ENCODE data around the gene TMA16. TPM values are rescaled to one million over a fixed set of nuclear protein-coding genes. Genes with fewer than 3 reads are reported as not detected.

The TMA16 gene
- total and polyA plus RNA-seq, 2 donors from 2014 or later: 12.8 to 26.9 TPM

- no peaks in the 10 kb centered on the region for H3K27me3 ChIP-seq (ENCODE audit: control insufficient read depth, insufficient read depth, low read length)
- TF ChIP-seq CTCF (IDR thresholded peaks at IDR 0.05; ENCODE audit: borderline replicate concordance, extremely low read depth, insufficient read depth): no peak
- intact Hi-C loops (cut with DNase I): no loop called here
- no peak overlapping the region for H3K27ac ChIP-seq (ENCODE audit: low read depth in 2 of 2, low read length in 2 of 2)
- H3K9ac ChIP-seq (ENCODE audit: low read length in 3 of 3): no peak overlapping the region
- H3K4me3 ChIP-seq (ENCODE audit: low read length in 3 of 3): no peak overlapping the region
- no peaks in the 10 kb centered on the region for H3K36me3 ChIP-seq (ENCODE audit: control insufficient read depth in 2 of 3, insufficient read depth in 3 of 3, low read length in 3 of 3)
- no peak for FAIRE-seq
- no peaks in the 10 kb centered on the region for H3K4me1 ChIP-seq (ENCODE audit: control insufficient read depth in 2 of 3, insufficient read depth in 2 of 3, low read depth in 1 of 3, low read length in 3 of 3)
- no peaks in the 10 kb centered on the region for H3K9me3 ChIP-seq (ENCODE audit: control insufficient read depth in 2 of 3, insufficient read depth in 1 of 3, low read length in 3 of 3)
- DNase-seq: no peak
These were observed 17.6 kb upstream of the TMA16 start for GRCh38 chr4:163476761-163477438.

- Histone ChIP-seq H3K9me3 (ENCODE audit: control insufficient read depth in 2 of 3, insufficient read depth in 1 of 3, low read length in 3 of 3) (no peaks in the 10 kb centered on the region), H3K36me3 (ENCODE audit: control insufficient read depth in 2 of 3, insufficient read depth in 3 of 3, low read length in 3 of 3) (no peaks in the 10 kb centered on the region), H3K9ac (ENCODE audit: low read length in 3 of 3) (no peak overlapping the region), H3K4me1 (ENCODE audit: control insufficient read depth in 2 of 3, insufficient read depth in 2 of 3, low read depth in 1 of 3, low read length in 3 of 3) (no peaks in the 10 kb centered on the region), H3K4me3 (ENCODE audit: low read length in 3 of 3) (no peak overlapping the region), H3K27me3 (ENCODE audit: control insufficient read depth, insufficient read depth, low read length) (no peaks in the 10 kb centered on the region), H3K27ac (ENCODE audit: low read depth in 2 of 2, low read length in 2 of 2) (no peak overlapping the region)
- FAIRE-seq (no peak), DNase-seq (no peak)
- intact Hi-C loops (cut with DNase I): no loop called here
- TF ChIP-seq CTCF (IDR thresholded peaks at IDR 0.05; ENCODE audit: borderline replicate concordance, extremely low read depth, insufficient read depth): no peak
These were observed 12.3 kb upstream of the TMA16 start for GRCh38 chr4:163482190-163482589.

GRCh38 chr4:163484906-163485305 is 9.6 kb upstream of the TMA16 start:
- Histone ChIP-seq H3K36me3 (ENCODE audit: control insufficient read depth in 2 of 3, insufficient read depth in 3 of 3, low read length in 3 of 3) (no peaks in the 10 kb centered on the region), H3K9ac (ENCODE audit: low read length in 3 of 3) (no peak overlapping the region), H3K9me3 (ENCODE audit: control insufficient read depth in 2 of 3, insufficient read depth in 1 of 3, low read length in 3 of 3) (no peaks in the 10 kb centered on the region), H3K27me3 (ENCODE audit: control insufficient read depth, insufficient read depth, low read length) (no peaks in the 10 kb centered on the region), H3K4me3 (ENCODE audit: low read length in 3 of 3) (no peak overlapping the region), H3K4me1 (ENCODE audit: control insufficient read depth in 2 of 3, insufficient read depth in 2 of 3, low read depth in 1 of 3, low read length in 3 of 3) (no peaks in the 10 kb centered on the region), H3K27ac (ENCODE audit: low read depth in 2 of 2, low read length in 2 of 2) (no peak overlapping the region)
- TF ChIP-seq CTCF (IDR thresholded peaks at IDR 0.05; ENCODE audit: borderline replicate concordance, extremely low read depth, insufficient read depth): peak; percentile 40
- intact Hi-C loops (cut with DNase I): no loop called here
- peak in 4 of 5 donors; percentile 60 to 83 (median 64) for DNase-seq
- no peak for FAIRE-seq

GRCh38 chr4:163485589-163485988 is 8.9 kb upstream of the TMA16 start:
- Histone ChIP-seq H3K4me1 (ENCODE audit: control insufficient read depth in 2 of 3, insufficient read depth in 2 of 3, low read depth in 1 of 3, low read length in 3 of 3) (no peaks in the 10 kb centered on the region), H3K9me3 (ENCODE audit: control insufficient read depth in 2 of 3, insufficient read depth in 1 of 3, low read length in 3 of 3) (no peaks in the 10 kb centered on the region), H3K9ac (ENCODE audit: low read length in 3 of 3) (no peak overlapping the region), H3K27ac (ENCODE audit: low read depth in 2 of 2, low read length in 2 of 2) (no peak overlapping the region), H3K27me3 (ENCODE audit: control insufficient read depth, insufficient read depth, low read length) (no peaks in the 10 kb centered on the region), H3K4me3 (ENCODE audit: low read length in 3 of 3) (no peak overlapping the region), H3K36me3 (ENCODE audit: control insufficient read depth in 2 of 3, insufficient read depth in 3 of 3, low read length in 3 of 3) (no peaks in the 10 kb centered on the region)
- no peak for FAIRE-seq
- DNase-seq: no peak
- intact Hi-C loops (cut with DNase I): no loop called here
- no peak for TF ChIP-seq CTCF (IDR thresholded peaks at IDR 0.05; ENCODE audit: borderline replicate concordance, extremely low read depth, insufficient read depth)
